ENCODE measurements around the gene CYP39A1. TPM values are rescaled to one million over a fixed set of nuclear protein-coding genes. Genes with fewer than 3 reads are reported as not detected.

Gene CYP39A1
- total and polyA plus RNA-seq, 2 donors (not counting 1 experiment from before 2014, with no cell fraction given): not detected

- Mint-ChIP-seq H3K4me3 (no peak overlapping the region), H3K4me1 (no peaks in the 10 kb centered on the region), H3K9me3 (ENCODE audit: insufficient read depth) (peaks cover 2% of the 10 kb centered on the region), H3K27me3 (peaks cover 14% of the 10 kb centered on the region), H3K27ac (no peak overlapping the region)
- Histone ChIP-seq H3K27me3 (replicated peaks in 1 of 4; ENCODE audit: control extremely low read depth in 1 of 4, control insufficient read depth in 3 of 4, insufficient read depth in 4 of 4, low read length in 3 of 4) (no peaks in the 10 kb centered on the region), H2AFZ (ENCODE audit: insufficient read depth, low read depth, low read length, poor library complexity, severe bottlenecking) (no peak overlapping the region), H3K9me3 (ENCODE audit: control extremely low read depth in 1 of 3, control insufficient read depth in 2 of 3, insufficient read depth in 1 of 3, low read length in 2 of 3) (peaks cover 0 to 9% (median 0%) of the 10 kb centered on the region in 3 donors), H3K36me3 (replicated peaks in 1 of 2; ENCODE audit: control extremely low read depth in 1 of 2, control insufficient read depth in 1 of 2, extremely low read depth in 1 of 2, insufficient read depth in 2 of 2, low read length in 1 of 2) (no peaks in the 10 kb centered on the region), H3K27ac (ENCODE audit: low read length in 2 of 2) (no peak overlapping the region), H3K9ac (ENCODE audit: low read length) (no peak overlapping the region), H4K20me1 (ENCODE audit: control insufficient read depth, insufficient read depth, low read length, poor library complexity, severe bottlenecking) (no peaks in the 10 kb centered on the region), H3K4me2 (replicated peaks; ENCODE audit: low read depth, low read length, poor library complexity, severe bottlenecking) (no peak overlapping the region), H3K79me2 (ENCODE audit: control insufficient read depth, insufficient read depth, low read length) (no peaks in the 10 kb centered on the region), H3K4me1 (ENCODE audit: control insufficient read depth in 2 of 2, insufficient read depth in 2 of 2, low read length in 2 of 2) (no peaks in the 10 kb centered on the region), H3K4me3 (ENCODE audit: control extremely low read depth in 1 of 5, extremely low read depth in 1 of 5, insufficient read depth in 1 of 5, low read depth in 2 of 5, low read length in 4 of 5) (no peak overlapping the region)
- intact Hi-C loops (cut with micrococcal nuclease): no loop called here
- POLR2A ChIA-PET: no interaction called here
- TF ChIP-seq CTCF (IDR thresholded peaks at IDR 0.05) (no peak), EZH2 (IDR thresholded peaks at IDR 0.05; ENCODE audit: borderline replicate concordance, insufficient read depth, low read depth, low read length, poor library complexity, severe bottlenecking) (no peak)
- no peak for DNase-seq
- ATAC-seq (ENCODE audit: low read depth): no peak
- CTCF ChIA-PET: no interaction called here
These were observed 59.9 kb downstream of the CYP39A1 start for GRCh38 chr6:46592740-46593139.

GRCh38 chr6:46592046-46592445 is 60.6 kb downstream of the CYP39A1 start:
- H3K9me3 Mint-ChIP-seq (ENCODE audit: insufficient read depth): peaks cover 2% of the 10 kb centered on the region
- Histone ChIP-seq H3K36me3 (replicated peaks in 1 of 2; ENCODE audit: control extremely low read depth in 1 of 2, control insufficient read depth in 1 of 2, extremely low read depth in 1 of 2, insufficient read depth in 2 of 2, low read length in 1 of 2) (no peaks in the 10 kb centered on the region), H3K9me3 (ENCODE audit: control extremely low read depth in 1 of 3, control insufficient read depth in 2 of 3, insufficient read depth in 1 of 3, low read length in 2 of 3) (peaks cover 0 to 9% (median 0%) of the 10 kb centered on the region in 3 donors), H3K79me2 (ENCODE audit: control insufficient read depth, insufficient read depth, low read length) (no peaks in the 10 kb centered on the region), H2AFZ (ENCODE audit: insufficient read depth, low read depth, low read length, poor library complexity, severe bottlenecking) (no peak overlapping the region), H3K27me3 (replicated peaks in 1 of 4; ENCODE audit: control extremely low read depth in 1 of 4, control insufficient read depth in 3 of 4, insufficient read depth in 4 of 4, low read length in 3 of 4) (no peaks in the 10 kb centered on the region), H3K4me3 (ENCODE audit: control extremely low read depth in 1 of 5, extremely low read depth in 1 of 5, insufficient read depth in 1 of 5, low read depth in 2 of 5, low read length in 4 of 5) (no peak overlapping the region), H3K4me1 (ENCODE audit: control insufficient read depth in 2 of 2, insufficient read depth in 2 of 2, low read length in 2 of 2) (no peaks in the 10 kb centered on the region), H3K27ac (ENCODE audit: low read length in 2 of 2) (no peak overlapping the region), H3K9ac (ENCODE audit: low read length) (no peak overlapping the region), H4K20me1 (ENCODE audit: control insufficient read depth, insufficient read depth, low read length, poor library complexity, severe bottlenecking) (no peaks in the 10 kb centered on the region), H3K4me2 (replicated peaks; ENCODE audit: low read depth, low read length, poor library complexity, severe bottlenecking) (no peak overlapping the region)
- ChIA-PET POLR2A (no interaction called here), CTCF (no interaction called here)
- no CpG with 5 or more reads among the region's 3 CpGs for WGBS (ENCODE audit: insufficient coverage)
- H3K27me3 Mint-ChIP-seq: peaks cover 14% of the 10 kb centered on the region
- intact Hi-C loops (cut with micrococcal nuclease): no loop called here
- DNase-seq: no peak
- TF ChIP-seq EZH2 (IDR thresholded peaks at IDR 0.05; ENCODE audit: borderline replicate concordance, insufficient read depth, low read depth, low read length, poor library complexity, severe bottlenecking): no peak
- no peaks in the 10 kb centered on the region for H3K4me1 Mint-ChIP-seq
- no peak for ATAC-seq (ENCODE audit: low read depth)
- H3K27ac Mint-ChIP-seq: no peak overlapping the region
- no peak overlapping the region for H3K4me3 Mint-ChIP-seq
